RWPE2 (cell line): ENCODE data around the gene RAP1GDS1.

Experiments used
- ATAC-seq: fragments of 200-7000 bp; cut with Tn5 transposase; 3 replicates; pipeline ENCODE4 v1.9.1; 2021; ENCODE audit warnings: low read depth
- DNase-seq: peaks from one replicate; pipeline ENCODE4 v3.0.0-alpha.2; 2020; ENCODE audit warnings: low spot score
- H3K27ac ChIP-seq: fragments of 450-650 bp; 2 replicates; pipeline ENCODE4 v1.5.1; 2017; ENCODE audit warnings: mild to moderate bottlenecking; ENCODE audit not compliant: poor library complexity, severe bottlenecking
- H3K27me3 ChIP-seq: fragments of 250-450 bp; sonication (Bioruptor Pico); 2 replicates; pipeline ENCODE4 v1.5.1; 2021; ENCODE audit warnings: mild to moderate bottlenecking, moderate library complexity; ENCODE audit not compliant: insufficient read depth, poor library complexity, severe bottlenecking
- H3K36me3 ChIP-seq: fragments of 250-450 bp; sonication (Bioruptor Pico); 2 replicates; pipeline ENCODE4 v1.5.1; 2020; ENCODE audit warnings: low read depth, mild to moderate bottlenecking, moderate library complexity
- H3K4me1 ChIP-seq: fragments of 250-450 bp; sonication (Bioruptor Pico); 2 replicates; pipeline ENCODE4 v1.5.1; 2021; ENCODE audit warnings: mild to moderate bottlenecking, moderate library complexity; ENCODE audit not compliant: insufficient read depth, poor library complexity, severe bottlenecking
- H3K4me3 ChIP-seq: fragments of 250-450 bp; sonication (Bioruptor Pico); 2 replicates; pipeline ENCODE4 v1.5.1; 2021; ENCODE audit warnings: mild to moderate bottlenecking, moderate library complexity; ENCODE audit not compliant: severe bottlenecking
- H3K9me3 ChIP-seq: fragments of 250-450 bp; sonication (Bioruptor Pico); 2 replicates; pipeline ENCODE4 v1.5.1; 2021; ENCODE audit warnings: mild to moderate bottlenecking, moderate library complexity; ENCODE audit not compliant: severe bottlenecking
- CTCF ChIP-seq: fragments of 450-650 bp; IDR thresholded peaks from one replicate; pipeline ENCODE4 v1.5.1; 2017; ENCODE audit warnings: mild to moderate bottlenecking, moderate library complexity; ENCODE audit not compliant: poor library complexity, severe bottlenecking

RAP1GDS1 gene

DNA sequence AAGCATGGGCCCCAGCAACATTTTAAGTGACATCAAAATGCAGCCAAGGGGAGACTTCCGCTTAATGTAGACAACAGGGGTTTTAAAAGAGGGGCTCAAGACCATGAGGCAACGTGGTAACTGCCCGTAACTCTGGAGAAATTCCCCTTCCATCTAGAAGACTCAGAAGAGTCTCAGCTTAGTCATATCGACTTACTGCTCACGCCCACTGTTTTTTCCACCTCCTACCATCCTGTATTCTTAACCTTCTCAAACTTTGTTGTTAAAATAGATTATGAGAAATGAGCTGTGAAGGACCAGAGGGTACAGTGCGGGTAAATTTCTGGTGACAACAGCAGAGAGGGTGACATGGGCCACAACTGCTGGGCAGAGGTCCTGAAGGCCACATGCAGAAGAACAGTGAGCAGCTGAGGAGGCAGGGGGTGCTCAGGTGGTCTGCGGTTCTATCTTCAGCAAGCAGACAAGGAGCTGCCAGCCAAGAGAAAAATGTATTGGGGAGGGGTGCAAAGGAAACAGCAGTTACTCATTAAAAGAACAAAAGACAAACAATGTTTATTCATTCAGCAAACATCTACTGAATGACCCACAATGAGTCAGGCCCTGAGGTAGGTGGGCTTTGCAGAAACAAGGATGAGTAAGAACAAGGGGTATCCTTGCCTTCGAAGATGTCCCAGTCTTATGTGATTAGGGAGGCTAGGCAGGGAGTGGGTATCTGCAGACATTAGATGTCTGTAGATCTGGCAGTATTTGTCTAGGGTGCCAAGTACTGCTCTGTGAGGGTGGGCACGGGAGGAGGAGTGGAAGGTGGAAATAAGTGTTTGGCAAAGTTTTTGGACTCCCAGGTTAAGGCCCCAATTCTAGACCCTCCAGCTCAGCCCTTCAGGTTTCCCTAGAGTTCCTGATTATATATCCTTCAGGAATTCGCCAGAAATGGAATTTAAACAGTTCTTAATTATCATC is 221.9 kb downstream of the RAP1GDS1 start:
- peaks cover 66% of the 10 kb centered on the region for H3K4me1 ChIP-seq

GRCh38 chr4:98484031-98484430 is 222.8 kb downstream of the RAP1GDS1 start:
- Histone ChIP-seq H3K9me3 (no peaks in the 10 kb centered on the region), H3K4me3 (no peak overlapping the region), H3K27ac (peak overlapping the region; percentile 99), H3K36me3 (peaks cover 13% of the 10 kb centered on the region), H3K27me3 (no peaks in the 10 kb centered on the region), H3K4me1 (peaks cover 61% of the 10 kb centered on the region)
- TF ChIP-seq CTCF = no peak
- peak; percentile 79 for ATAC-seq
- no peak for DNase-seq

More for the DNA sequence above, 221.9 kb downstream of the RAP1GDS1 start:
- peak; percentile 75 for ATAC-seq
- TF ChIP-seq CTCF = no peak
- peak overlapping the region; percentile 99 for H3K27ac ChIP-seq
- H3K9me3 ChIP-seq = no peaks in the 10 kb centered on the region
- H3K4me3 ChIP-seq = no peak overlapping the region
- H3K36me3 ChIP-seq = peaks cover 16% of the 10 kb centered on the region
- no peaks in the 10 kb centered on the region for H3K27me3 ChIP-seq
- DNase-seq = no peak

GRCh38 chr4:98485816-98486345 is 224.7 kb downstream of the RAP1GDS1 start:
- no peaks in the 10 kb centered on the region for H3K27me3 ChIP-seq
- H3K27ac ChIP-seq = peak overlapping the region; percentile 99
- H3K9me3 ChIP-seq = no peaks in the 10 kb centered on the region
- ATAC-seq = no peak
- DNase-seq = no peak
- no peak for TF ChIP-seq CTCF
- H3K4me3 ChIP-seq = no peak overlapping the region
- peaks cover 46% of the 10 kb centered on the region for H3K4me1 ChIP-seq
- peaks cover 10% of the 10 kb centered on the region; the same call in 1 of the 2 replicates for H3K36me3 ChIP-seq

GRCh38 chr4:98490251-98490650 is 229.1 kb downstream of the RAP1GDS1 start:
- DNase-seq (no peak), ATAC-seq (no peak)
- no peak for TF ChIP-seq CTCF
- H3K27me3 ChIP-seq = no peaks in the 10 kb centered on the region
- peaks cover 21% of the 10 kb centered on the region for H3K4me1 ChIP-seq
- no peaks in the 10 kb centered on the region for H3K9me3 ChIP-seq
- no peak overlapping the region for H3K4me3 ChIP-seq
- peak overlapping the region; percentile 76 for H3K27ac ChIP-seq
- peaks cover 6% of the 10 kb centered on the region; the same call in 1 of the 2 replicates for H3K36me3 ChIP-seq
